ENCODE data around the gene FGA.

FGA gene

GRCh38 chr4:154584259-154584658 lies 6.3 kb downstream of the FGA start:
- no peak for TF ChIP-seq FOXM1 (IDR thresholded peaks at IDR 0.05; ENCODE audit: borderline replicate concordance, low read depth)
- TF ChIP-seq TCF12 (IDR thresholded peaks at IDR 0.05; ENCODE audit: low read depth), result no peak
- TF ChIP-seq TEAD4 (IDR thresholded peaks at IDR 0.05), result no peak
- TF ChIP-seq CEBPB (IDR thresholded peaks at IDR 0.05), result no peak
- no peak for TF ChIP-seq CREB1 (IDR thresholded peaks at IDR 0.05; ENCODE audit: low read depth)
- TF ChIP-seq NFIC (IDR thresholded peaks at IDR 0.05), result no peak
- TF ChIP-seq EGR1 (IDR thresholded peaks at IDR 0.05), result no peak
- no peak for TF ChIP-seq USF1 (IDR thresholded peaks at IDR 0.05)

- TF ChIP-seq TAF1 (IDR thresholded peaks at IDR 0.05; ENCODE audit: low read depth), result no peak
- TF ChIP-seq USF1 (IDR thresholded peaks at IDR 0.05), result no peak
- no peak for TF ChIP-seq EGR1 (IDR thresholded peaks at IDR 0.05)
- no peak for TF ChIP-seq FOXM1 (IDR thresholded peaks at IDR 0.05; ENCODE audit: borderline replicate concordance, low read depth)
- no peak for TF ChIP-seq NFIC (IDR thresholded peaks at IDR 0.05)
- TF ChIP-seq MAX (IDR thresholded peaks at IDR 0.05), result no peak
- TF ChIP-seq CEBPB (IDR thresholded peaks at IDR 0.05), result no peak
- no peak for TF ChIP-seq TCF12 (IDR thresholded peaks at IDR 0.05; ENCODE audit: low read depth)
- no peak for TF ChIP-seq REST (IDR thresholded peaks at IDR 0.05; ENCODE audit: low read depth)
- no peak for TF ChIP-seq TEAD4 (IDR thresholded peaks at IDR 0.05)
- no peak for TF ChIP-seq EP300 (IDR thresholded peaks at IDR 0.05; ENCODE audit: borderline replicate concordance)
These were observed 6.9 kb downstream of the FGA start for GRCh38 chr4:154583677-154584076.

GRCh38 chr4:154583230-154583629 lies 7.3 kb downstream of the FGA start:
- TF ChIP-seq NFIC (IDR thresholded peaks at IDR 0.05) (no peak), TAF1 (IDR thresholded peaks at IDR 0.05; ENCODE audit: low read depth) (no peak), ZBTB7A (IDR thresholded peaks at IDR 0.05; ENCODE audit: low read depth) (no peak), CEBPB (IDR thresholded peaks at IDR 0.05) (no peak), EP300 (IDR thresholded peaks at IDR 0.05; ENCODE audit: borderline replicate concordance) (no peak), FOXM1 (IDR thresholded peaks at IDR 0.05; ENCODE audit: borderline replicate concordance, low read depth) (no peak), RAD21 (IDR thresholded peaks at IDR 0.05; ENCODE audit: low read depth) (no peak), TCF12 (IDR thresholded peaks at IDR 0.05; ENCODE audit: low read depth) (no peak), MAX (IDR thresholded peaks at IDR 0.05) (no peak), TEAD4 (IDR thresholded peaks at IDR 0.05) (no peak), REST (IDR thresholded peaks at IDR 0.05; ENCODE audit: low read depth) (no peak), EGR1 (IDR thresholded peaks at IDR 0.05) (no peak), USF1 (IDR thresholded peaks at IDR 0.05) (no peak), YY1 (IDR thresholded peaks at IDR 0.05; ENCODE audit: low read depth) (no peak), CREB1 (IDR thresholded peaks at IDR 0.05; ENCODE audit: low read depth) (no peak)

GRCh38 chr4:154582723-154583122 lies 7.8 kb downstream of the FGA start:
- TF ChIP-seq CREB1 (IDR thresholded peaks at IDR 0.05; ENCODE audit: low read depth) (no peak), NFIC (IDR thresholded peaks at IDR 0.05) (no peak), MAX (IDR thresholded peaks at IDR 0.05) (no peak), USF1 (IDR thresholded peaks at IDR 0.05) (no peak), ZBTB7A (IDR thresholded peaks at IDR 0.05; ENCODE audit: low read depth) (no peak), EP300 (IDR thresholded peaks at IDR 0.05; ENCODE audit: borderline replicate concordance) (no peak), TAF1 (IDR thresholded peaks at IDR 0.05; ENCODE audit: low read depth) (no peak), YY1 (IDR thresholded peaks at IDR 0.05; ENCODE audit: low read depth) (no peak), REST (IDR thresholded peaks at IDR 0.05; ENCODE audit: low read depth) (no peak), RAD21 (IDR thresholded peaks at IDR 0.05; ENCODE audit: low read depth) (no peak), TCF12 (IDR thresholded peaks at IDR 0.05; ENCODE audit: low read depth) (no peak), EGR1 (IDR thresholded peaks at IDR 0.05) (no peak)
